GM12801 (cell line): ENCODE data around the gene ERICH4.

Experiments used
- TF ChIP-seq, protein P1 (sequence below): IDR thresholded peaks from one replicate; pipeline ENCODE4 v1.5.1; 2011; ENCODE audit warnings: control low read depth; ENCODE audit not compliant: insufficient read length; ENCODE audit errors: extremely low read depth

Gene ERICH4

DNA sequence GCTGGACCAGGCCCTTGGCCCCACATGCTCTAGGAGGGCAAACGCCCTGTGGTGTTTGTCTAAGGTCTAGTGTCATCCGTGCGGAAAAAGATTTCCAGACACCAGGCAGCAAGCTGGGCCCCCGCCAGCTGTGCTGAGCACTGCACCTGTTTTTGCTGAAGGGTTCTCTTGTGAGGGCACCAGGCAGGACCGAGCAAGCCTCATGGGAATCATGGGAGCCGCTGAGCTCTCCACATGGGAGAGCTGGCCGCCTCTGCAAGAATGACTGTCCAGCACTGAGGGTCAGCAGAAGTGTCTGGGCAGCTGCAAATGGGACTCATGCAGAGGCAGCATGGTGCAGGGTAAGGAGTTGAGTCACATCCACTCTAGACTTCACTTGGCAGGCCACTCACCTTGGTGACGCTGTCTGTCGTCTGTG is 27.8 kb upstream of the ERICH4 start:
- TF ChIP-seq, protein P1, sequence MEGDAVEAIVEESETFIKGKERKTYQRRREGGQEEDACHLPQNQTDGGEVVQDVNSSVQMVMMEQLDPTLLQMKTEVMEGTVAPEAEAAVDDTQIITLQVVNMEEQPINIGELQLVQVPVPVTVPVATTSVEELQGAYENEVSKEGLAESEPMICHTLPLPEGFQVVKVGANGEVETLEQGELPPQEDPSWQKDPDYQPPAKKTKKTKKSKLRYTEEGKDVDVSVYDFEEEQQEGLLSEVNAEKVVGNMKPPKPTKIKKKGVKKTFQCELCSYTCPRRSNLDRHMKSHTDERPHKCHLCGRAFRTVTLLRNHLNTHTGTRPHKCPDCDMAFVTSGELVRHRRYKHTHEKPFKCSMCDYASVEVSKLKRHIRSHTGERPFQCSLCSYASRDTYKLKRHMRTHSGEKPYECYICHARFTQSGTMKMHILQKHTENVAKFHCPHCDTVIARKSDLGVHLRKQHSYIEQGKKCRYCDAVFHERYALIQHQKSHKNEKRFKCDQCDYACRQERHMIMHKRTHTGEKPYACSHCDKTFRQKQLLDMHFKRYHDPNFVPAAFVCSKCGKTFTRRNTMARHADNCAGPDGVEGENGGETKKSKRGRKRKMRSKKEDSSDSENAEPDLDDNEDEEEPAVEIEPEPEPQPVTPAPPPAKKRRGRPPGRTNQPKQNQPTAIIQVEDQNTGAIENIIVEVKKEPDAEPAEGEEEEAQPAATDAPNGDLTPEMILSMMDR, result no peak

DNA sequence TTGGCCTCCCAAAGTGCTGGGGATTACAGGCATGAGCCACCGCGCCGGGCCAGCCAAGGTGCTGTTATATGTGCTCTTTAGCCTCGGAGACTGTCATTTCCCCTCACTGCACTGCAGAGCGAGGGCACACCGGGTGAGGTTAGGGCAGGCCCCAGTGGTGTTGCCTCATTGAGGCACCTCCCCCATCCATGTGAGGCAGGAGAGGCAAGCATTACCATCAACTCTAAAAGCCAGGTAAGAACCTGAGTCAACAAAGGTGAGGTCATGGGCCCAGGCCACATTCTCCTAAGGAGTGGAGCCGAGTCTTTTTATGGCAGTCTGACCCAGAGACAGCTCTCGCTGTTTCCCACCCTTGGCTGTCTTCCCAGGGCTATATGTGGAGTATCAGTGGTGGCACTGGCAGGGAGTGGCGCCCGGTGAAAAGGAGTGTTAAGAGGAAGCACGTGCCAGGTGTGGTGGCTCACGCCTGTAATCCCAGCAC is 26.7 kb upstream of the ERICH4 start:
- TF ChIP-seq, protein P1, result no peak

DNA sequence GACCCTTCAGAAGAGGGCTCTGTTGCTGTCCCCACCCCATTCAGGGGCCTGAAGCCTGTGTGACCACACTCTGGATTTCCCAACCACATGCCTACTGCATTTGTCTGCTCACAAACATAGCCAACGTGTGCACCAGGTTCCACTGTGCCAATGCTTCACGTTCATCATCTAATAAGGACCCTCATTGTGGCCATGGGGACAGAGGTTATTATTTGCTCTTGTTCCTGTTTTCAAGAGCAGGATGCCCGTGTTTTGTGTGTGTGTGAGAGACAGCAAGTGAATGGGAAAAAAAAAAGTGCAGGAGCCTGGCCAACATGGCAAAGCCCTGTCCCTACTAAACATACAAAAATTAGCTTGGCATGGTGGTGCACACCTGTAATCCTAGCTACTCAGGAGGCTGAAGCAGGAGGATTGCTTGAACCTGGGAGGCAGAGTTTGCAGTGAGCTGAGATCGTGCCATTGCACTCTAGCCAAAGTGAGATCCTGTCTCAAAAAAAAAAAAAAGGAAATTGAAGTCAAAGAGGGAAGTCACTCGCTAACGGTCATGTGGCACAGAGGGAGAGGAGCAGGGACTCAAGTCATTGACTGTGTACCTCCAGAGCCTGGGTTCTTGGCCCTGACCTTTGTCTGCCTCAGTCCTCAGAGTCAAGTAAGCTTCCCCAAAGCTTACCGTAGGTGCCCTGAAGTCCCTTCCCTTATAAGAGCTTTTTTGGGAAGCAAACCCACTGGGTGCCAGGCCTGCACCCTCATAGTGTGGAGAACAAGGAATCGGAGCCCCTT is 22.7 kb upstream of the ERICH4 start:
- TF ChIP-seq, protein P1, result no peak

DNA sequence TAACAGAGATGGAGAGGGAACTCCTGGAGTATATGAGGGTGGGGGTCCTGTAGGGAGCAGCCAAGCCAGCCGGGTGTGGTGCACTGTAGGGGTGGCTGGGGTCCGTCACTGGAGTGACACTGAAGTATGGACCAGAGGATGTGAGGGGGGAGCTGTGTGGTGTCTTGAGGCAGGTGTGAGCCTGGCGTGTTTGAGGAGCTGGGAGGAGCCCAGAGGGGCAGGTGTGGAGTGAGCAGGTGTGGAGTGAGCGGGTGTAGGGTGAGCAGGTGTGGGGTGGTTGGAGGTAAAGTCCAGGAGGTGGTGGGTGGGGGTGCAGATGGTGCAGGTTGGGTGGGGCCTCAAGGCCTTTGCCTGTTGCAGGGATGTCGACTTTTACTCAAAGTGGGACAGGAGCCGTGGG is 21.6 kb upstream of the ERICH4 start:
- TF ChIP-seq, protein P1, result no peak

DNA sequence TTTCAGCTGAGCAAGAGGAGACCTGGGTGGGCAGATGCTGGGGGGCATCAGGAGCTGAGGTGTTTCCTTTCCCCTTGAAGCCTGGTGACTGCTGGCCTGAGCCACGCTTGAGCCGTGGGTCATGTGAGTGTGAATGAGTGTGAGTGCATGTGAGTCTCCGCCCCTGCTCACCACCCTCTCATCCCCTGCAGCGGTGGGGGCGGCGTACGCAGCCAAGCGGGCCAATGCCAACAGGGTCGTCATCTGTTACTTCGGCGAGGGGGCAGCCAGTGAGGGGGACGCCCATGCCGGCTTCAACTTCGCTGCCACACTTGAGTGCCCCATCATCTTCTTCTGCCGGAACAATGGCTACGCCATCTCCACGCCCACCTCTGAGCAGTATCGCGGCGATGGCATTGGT is 21.0 kb upstream of the ERICH4 start:
- TF ChIP-seq, protein P1, result no peak

DNA sequence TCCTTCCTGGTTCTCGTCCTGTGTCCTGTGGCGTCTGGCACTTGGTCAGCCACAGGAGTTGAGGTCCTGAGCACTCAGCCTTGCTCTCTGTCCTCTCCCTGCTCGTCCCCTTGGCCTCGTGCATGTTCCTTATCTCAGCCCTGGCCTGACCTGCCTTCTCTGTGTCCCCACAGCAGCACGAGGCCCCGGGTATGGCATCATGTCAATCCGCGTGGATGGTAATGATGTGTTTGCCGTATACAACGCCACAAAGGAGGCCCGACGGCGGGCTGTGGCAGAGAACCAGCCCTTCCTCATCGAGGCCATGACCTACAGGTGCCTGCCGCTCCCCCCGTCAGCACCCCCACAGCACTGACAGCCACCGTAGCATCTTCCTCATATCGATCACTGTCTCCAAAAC is 20.5 kb upstream of the ERICH4 start:
- TF ChIP-seq, protein P1, result no peak

DNA sequence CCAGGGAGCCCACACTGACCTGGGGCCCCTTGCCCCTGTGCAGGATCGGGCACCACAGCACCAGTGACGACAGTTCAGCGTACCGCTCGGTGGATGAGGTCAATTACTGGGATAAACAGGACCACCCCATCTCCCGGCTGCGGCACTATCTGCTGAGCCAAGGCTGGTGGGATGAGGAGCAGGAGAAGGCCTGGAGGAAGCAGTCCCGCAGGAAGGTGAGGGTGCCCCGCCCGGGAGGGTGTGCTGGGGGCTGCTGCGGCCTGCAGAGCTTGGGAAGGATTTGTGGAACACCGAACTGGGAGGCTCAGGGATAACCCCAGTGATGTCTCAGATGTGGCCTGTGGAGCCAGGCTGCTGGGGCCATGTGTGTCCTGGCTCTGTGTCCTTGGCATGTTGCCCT is 20.0 kb upstream of the ERICH4 start:
- TF ChIP-seq, protein P1, result no peak
